Activated T-cell treated with anti-CD3 and anti-CD28 coated beads for 1 hour (primary cell): ENCODE measurements around the gene SOCS4.
"Not testable (repeated sequence)": the region's sequence is repeated elsewhere in the genome, so short reads cannot be mapped to it uniquely, and the experiment has no call there.

Experiments used
- DNase-seq: peaks from one replicate; pipeline ENCODE4 v3.0.0-alpha.2; 2020; ENCODE audit warnings: low read depth

The SOCS4 gene

GRCh38 chr14:55026793-55027561 is at the start of gene SOCS4, which contains the start of gene WDHD1:
Gene SOCS4, plus strand, starts transcription at chr14:55027236. Its CDS starts 15,806 bp downstream, at chr14:55043042.
Gene WDHD1, minus strand, starts transcription at chr14:55027099. Its CDS starts 312 bp downstream, at chr14:55026787.
- peak; percentile 94 for DNase-seq

DNA sequence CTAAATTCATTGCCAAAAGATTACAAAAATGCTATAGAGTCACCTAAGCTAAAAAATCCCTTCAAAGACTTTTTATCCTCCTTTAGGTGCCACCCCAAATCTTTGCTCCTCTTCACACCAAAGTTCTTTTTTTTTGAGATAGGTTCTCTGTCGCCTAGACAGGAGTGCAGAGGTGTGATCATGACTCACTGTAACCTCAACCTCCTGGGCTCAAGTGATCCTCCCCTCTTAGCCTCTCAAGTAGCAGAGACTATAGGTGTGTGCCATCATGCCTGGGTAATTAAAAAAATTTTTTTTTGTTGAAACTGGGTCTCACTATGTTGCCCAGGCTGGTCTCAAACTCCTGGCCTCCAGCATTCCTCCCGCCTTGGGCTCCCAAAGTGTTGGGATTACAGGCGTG is 48.0 kb upstream of the SOCS4 start:
- no peak for DNase-seq

DNA sequence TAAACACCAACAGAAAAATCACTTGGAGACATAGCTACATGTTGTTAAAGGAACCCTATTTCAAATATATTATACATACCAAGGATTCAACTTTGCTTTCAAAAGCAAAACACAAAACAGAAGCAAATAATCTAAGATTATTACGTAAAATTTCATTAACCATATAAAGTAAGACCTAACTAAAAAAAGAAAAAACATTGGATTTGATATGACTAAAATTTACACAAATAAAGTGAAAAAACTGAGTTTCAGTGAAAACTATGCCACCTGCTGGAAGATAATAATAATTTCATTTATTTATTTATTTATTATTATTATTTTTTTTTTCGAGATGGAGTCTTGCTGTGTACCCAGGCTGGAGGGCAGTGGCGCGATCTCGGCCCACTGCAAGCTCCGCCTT is 45.3 kb upstream of the SOCS4 start:
- DNase-seq = no peak

GRCh38 chr14:54985156-54985555 is 41.9 kb upstream of the SOCS4 start:
- DNase-seq = no peak

DNA sequence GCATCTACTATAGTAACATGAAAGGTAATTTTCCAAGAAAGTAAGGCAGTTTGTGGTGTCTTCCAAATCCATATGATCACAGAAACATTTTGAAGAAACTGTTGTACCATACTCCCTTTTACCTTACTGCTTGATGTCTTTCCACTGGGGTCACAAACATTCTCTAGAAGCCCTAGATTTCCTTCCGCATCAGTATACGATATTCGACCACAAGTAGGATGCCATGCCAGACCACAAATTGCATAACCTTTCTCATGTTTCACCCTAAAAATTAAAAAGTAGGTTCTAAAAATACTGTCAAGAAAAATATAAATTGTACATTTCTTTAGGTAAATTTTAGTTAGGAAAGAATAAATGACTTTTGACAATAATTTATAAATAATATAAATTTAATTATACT is 26.7 kb upstream of the SOCS4 start:
- DNase-seq = no peak

DNA sequence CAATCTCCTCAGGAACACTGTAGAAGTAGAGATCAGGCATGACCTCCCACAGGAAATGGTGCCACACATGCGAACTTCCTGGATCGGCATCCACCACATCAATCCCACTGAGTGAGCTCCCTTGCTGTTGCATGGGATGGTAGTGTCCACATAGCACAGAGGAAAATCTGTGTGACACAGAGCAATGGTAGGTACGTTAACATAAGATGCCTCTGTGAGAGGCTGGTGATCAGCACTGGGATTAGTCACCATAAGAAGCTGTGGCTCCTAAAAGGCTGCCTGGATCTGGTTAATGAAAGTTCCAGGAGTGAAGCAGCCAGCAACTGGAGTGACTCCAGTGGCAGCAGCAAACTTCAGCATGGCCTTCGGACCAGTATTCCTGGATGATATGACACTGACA is 22.0 kb upstream of the SOCS4 start:
- DNase-seq = no peak

- DNase-seq = no peak
Observed at GRCh38 chr14:55015006-55015405, 12.0 kb upstream of the SOCS4 start.

- DNase-seq = no peak
Observed at GRCh38 chr14:55019968-55020554, 7.0 kb upstream of the SOCS4 start.

GRCh38 chr14:55024365-55024764 is 2.7 kb upstream of the SOCS4 start:
- not testable (repeated sequence) for DNase-seq

GRCh38 chr14:55025948-55026347 is 1.1 kb upstream of the SOCS4 start:
- no peak for DNase-seq

DNA sequence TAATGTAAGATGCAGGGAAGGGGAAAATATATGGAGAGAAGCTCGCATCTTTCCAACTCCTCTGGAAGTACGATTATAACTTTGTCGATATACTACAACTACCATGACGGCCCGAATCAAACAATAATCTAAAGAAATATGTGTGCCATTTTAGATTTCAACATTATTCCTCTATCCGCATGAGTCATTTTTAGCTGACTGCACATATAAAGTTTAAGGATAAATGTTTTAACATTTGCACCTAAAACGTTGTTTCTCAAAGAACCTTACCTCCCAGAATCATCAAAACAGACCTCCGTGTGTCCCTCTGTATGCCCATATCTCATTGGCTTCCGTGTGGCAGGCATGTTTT is 619 bp upstream of the SOCS4 start:
- DNase-seq = no peak

DNA sequence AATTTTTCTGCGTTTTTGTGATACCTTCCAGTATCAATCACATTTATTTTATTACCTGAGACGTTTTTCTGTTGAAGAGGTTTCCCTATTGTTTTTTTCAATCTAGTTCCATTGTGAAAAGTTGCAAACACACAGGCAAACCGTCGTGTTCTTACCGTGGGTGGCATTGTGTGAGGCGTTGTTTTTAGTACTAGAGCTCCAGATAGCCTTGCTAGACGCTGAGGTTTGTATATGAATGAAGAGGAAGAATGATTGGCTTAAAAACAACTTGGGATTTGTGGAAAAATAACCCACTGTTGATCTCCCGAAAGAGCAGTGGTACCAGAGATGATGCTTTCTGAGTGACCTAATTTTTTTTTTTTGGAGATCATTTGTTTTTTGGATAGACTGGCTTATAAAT is 1.0 kb downstream of the SOCS4 start:
- no peak for DNase-seq

DNA sequence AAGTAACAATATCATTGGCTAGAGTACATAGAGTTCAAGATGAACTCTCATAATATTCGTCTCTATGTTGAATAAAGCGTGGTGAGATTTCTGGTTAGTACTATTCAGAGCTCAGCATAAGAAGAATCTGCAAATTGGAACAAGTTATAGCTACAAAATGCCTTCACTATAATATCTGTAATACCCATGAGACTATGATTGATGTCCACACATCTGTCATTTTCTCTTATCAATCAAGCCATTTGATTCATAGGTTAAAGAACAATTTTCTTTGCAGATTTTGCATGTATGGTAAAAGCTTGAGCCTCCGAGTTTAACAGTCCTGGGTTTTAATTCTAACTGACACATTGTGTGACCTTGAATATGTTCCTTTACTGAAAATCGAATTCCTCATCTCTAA is 1.4 kb downstream of the SOCS4 start:
- DNase-seq = no peak

DNA sequence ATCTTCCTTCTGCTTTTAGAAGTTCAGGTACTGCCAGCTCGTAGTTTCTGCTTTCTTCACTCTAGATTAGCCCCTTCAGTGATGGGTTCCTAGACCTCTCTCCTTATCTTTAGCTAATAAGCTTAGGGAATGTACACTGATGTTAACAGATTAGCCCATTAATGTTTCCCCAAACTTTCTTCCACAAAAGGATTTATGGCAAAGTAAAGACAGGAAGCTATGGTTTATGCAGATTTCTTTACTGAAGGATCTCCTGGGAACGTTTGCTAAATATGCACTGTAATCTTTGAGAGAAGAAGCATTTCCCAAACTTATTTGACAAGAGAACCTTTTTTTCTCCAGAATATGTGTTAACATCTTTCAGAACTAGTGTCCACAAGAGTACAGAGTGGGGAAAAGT is 4.2 kb downstream of the SOCS4 start:
- DNase-seq = no peak

- DNase-seq = not testable (repeated sequence)
Observed at GRCh38 chr14:55037995-55038394, 11.0 kb downstream of the SOCS4 start.

DNA sequence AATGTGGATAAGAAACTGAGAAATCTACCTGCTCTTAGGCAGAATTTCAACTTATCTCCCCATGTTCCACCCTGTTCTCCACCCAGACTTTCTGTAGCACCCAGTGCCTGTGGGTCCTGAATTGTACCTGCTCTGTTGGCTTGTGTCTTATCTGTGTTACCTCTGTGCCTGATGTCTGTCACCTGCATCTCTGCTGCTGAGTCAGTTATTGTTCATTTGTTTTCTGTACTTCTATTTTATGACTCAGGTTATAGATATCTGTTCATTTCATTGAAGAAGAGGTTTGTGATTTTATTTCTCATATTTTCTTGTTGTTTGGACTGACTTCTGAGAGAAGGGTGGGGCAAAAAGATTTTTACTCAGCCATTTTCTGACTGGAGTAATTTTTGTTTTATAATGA is 11.7 kb downstream of the SOCS4 start:
- no peak for DNase-seq

DNA sequence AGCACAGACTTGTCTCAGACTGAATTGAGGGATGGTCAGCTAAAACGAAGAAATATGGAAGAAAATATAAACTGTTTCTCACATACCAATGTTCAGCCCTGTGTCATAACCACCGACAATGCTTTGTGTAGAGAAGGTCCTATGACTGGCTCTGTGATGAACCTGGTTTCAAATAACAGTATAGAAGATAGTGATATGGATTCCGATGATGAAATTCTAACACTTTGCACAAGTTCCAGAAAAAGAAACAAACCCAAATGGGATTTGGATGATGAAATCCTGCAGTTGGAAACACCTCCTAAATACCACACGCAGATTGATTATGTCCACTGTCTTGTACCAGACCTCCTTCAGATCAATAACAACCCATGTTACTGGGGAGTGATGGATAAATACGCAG is 16.5 kb downstream of the SOCS4 start:
- no peak for DNase-seq

DNA sequence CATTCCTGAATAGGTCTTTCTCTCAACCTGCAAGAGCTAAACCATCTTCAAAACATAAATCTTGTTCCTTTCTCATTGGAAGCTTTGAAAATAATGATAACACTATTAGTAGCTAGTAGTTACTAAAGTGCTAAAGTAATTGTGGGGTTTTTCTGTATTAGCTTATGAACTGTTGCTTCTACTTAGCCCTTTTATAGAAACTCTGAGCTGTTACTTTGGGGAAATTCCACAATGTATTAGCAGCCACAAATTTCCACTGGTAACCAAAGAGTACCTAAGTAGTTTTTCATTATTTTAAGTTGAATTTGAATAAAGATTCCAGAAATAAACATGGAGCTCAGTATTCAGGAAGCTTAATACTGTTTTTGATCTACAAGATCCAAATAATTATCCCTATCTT is 18.1 kb downstream of the SOCS4 start:
- no peak for DNase-seq

DNA sequence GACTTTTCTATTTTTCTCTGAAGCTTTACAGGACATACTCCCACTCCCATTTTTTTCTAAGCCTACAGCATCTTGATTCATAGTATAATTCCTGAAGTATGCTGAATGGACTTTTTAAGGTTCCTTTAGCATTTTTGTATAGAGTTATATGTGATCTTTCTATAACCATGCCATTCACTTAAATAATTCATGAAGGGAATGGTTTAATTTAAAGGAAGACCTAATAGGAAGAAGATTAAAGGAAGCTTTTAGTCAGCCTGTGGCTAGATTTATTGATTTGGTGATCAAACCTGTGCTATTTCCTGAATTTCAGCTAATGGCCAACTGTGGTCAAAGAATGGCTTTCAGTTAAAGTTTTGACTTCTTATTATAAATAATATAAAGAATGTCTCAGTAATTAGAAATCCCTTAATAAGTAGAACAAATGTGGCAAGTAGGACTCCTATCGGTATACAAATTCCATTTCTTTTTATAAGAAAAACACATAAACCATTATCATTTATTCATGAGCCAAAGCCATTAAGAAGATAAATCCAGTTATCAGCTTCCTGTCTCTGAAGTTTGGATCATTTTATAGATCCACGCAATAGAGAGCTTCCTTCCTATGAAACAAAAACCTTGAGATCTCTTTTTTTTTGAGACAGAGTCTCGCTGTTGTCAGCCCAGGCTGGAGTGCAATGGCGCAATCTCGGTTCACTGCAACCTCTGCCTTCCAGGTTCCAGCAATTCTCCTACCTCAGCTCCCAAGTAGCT is 20.4 kb downstream of the SOCS4 start:
- no peak for DNase-seq

GRCh38 chr14:55048900-55049436 is 21.9 kb downstream of the SOCS4 start:
- no peak for DNase-seq

- no peak for DNase-seq
Observed at GRCh38 chr14:55051165-55051422, 24.1 kb downstream of the SOCS4 start.

GRCh38 chr14:55051423-55052268 is 24.6 kb downstream of the SOCS4 start, which contains the start of gene MAPK1IP1L:
Gene MAPK1IP1L, plus strand, starts transcription at chr14:55051647. Its CDS starts 10,037 bp downstream, at chr14:55061684.
- peak; percentile 81 for DNase-seq
